Measurements from ENCODE around the gene GDF2.

GDF2 gene

DNA sequence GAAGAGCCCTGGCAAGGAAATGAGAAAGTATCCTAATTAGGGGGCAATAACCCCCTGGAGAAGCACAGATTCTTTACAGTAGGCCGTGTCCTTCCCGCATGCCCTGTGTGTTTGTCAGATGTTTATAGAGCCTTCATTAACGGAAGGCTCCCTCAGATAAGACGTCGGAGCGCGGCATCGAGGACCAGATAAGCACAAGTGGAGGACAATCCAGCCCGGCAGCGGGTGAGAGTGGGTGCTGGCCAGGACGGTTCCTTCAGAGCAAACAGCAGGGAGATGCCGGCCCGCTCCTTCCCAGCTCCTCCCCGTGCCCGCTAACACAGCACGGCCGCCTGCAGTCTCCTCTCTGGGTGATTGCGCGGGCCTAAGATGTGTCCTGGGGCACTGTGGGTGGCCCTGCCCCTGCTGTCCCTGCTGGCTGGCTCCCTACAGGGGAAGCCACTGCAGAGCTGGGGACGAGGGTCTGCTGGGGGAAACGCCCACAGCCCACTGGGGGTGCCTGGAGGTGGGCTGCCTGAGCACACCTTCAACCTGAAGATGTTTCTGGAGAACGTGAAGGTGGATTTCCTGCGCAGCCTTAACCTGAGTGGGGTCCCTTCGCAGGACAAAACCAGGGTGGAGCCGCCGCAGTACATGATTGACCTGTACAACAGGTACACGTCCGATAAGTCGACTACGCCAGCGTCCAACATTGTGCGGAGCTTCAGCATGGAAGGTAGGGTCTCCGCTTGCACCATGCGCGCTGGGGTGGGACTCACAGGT, at the start of gene GDF2:
TSS of gene GDF2 (plus strand) at position 155 of the 762 bp plus-strand sequence. CDS start at position 370, 215 bp downstream.
- DNase-seq = no peak

GRCh38 chr10:47276071-47276470, 46.2 kb upstream of the GDF2 start:
- no peak for DNase-seq

GRCh38 chr10:47276576-47277351, 45.5 kb upstream of the GDF2 start:
- no peak for DNase-seq

DNA sequence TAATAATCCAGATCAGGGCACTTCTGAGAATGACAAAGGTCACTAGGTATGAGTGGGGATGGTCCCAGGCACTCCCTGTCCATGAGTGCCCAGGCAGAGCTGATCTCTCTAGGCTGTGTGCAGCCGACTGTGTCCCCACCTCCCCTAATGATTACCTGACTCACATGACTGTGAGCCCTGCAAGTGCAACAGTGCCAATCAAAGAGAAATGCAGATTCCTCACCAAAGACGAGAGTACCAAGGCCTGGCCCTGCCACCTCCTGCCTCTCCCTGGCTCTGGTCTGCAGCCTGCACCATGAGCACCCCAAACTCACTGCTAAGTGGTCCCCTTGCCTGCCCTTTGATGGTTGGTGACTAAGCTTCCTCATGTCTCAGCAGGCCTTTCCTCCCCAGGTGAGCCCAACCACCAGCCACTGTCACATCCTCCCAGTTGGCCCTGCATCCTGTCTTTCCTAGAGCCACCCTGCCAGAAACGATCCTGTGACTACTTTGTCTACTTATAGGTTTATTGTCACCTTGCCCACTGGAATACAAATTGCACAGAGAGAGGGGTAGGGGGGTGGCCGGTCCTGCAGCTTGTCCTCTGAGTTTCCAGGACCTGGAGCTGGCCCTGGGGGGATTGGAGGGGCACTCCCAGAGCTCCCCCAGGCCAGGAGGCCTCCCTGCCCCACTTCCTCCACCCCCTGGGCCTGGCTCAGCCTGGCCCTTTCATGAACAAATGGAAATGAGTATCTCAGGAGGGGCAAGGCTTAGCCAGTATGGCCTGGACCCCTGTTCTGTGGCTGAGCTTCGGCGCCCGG, 44.7 kb upstream of the GDF2 start:
- DNase-seq = no peak

GRCh38 chr10:47278152-47278473, 44.1 kb upstream of the GDF2 start:
- DNase-seq = no peak

DNA sequence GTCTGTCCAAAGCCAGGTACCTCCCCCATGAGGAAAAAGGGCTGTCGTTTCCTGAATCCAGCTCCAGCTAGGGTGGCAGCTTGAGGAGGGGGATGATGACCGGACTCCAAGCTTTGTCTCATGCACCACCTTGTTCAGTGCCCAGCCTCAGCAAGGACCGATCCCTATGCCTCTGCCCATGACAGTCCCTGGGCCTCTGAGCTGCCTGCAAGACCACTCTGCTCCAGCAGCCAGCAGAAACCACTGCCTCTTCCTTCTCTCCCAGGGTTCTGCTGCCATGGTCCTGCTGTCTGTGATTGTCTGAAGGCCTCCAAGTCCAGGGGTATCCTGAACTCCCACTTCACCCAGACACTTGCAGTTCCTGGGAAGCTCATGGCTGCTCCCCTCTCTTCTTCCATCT, 43.5 kb upstream of the GDF2 start:
- no peak for DNase-seq

GRCh38 chr10:47279276-47279675, 43.0 kb upstream of the GDF2 start:
- DNase-seq = no peak

- no peak for DNase-seq
Observed at GRCh38 chr10:47282005-47282656, 40.1 kb upstream of the GDF2 start.

DNA sequence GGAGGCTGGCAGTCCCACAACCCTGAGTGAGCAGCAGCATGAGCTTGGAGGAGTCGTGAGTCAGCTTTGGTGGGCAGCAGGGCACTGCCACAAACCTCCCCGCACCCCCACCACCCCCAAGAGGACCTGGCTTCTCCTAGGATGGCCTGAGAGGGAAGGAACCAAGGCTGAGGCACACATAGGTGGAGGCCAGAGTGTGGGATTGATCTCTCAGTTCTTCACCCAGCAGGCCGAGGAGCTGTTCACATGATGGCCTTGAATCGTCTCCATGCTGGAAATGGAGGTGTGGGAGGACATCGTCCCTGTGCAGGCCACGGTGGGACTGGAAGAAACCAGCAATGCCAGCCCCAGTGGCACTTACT, 39.6 kb upstream of the GDF2 start:
- no peak for DNase-seq

DNA sequence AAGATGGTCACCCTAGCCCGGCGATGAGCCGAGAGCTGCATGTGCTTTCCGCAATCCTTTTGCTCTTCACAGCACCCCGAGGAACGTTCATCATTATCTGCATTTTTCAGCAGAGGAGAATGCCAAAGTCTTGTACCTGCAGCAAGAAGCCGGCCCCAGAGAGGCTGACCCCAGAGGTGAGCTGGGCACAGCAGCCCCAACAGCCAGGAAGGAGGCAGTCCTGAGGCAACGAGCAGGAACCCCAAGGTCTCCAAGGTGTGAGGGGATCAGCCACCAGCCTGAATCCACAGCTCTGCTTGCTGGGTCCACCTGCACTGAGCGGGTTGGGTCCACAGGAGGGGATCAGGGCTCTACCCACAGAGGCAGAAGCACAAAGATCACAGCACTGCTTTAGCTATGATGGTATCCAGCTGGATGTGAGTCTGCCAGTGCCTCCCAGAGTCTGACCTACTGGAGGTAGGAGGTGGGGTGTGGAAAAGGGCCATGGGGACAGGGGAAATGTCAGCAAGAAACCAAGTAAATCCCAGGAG, 39.1 kb upstream of the GDF2 start:
- no peak for DNase-seq

DNA sequence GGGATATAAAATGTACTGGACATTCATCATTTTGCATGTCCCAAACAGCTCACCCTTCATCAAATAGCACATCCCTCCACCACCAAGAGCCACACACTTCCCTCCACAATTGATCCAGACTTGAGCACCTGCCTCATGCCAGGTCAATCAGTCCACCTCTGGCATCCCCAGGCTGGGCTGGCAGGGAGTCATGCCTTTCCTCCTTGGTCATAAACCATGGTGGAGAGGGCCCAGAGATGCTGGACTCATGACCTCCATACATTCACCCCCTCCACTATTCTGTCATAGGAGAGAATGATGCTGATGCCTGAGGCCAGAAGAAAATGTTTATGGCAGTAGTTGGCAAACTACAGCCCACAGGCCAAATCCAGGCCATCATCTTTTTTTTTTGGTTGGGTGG, 38.4 kb upstream of the GDF2 start:
- DNase-seq = no peak

DNA sequence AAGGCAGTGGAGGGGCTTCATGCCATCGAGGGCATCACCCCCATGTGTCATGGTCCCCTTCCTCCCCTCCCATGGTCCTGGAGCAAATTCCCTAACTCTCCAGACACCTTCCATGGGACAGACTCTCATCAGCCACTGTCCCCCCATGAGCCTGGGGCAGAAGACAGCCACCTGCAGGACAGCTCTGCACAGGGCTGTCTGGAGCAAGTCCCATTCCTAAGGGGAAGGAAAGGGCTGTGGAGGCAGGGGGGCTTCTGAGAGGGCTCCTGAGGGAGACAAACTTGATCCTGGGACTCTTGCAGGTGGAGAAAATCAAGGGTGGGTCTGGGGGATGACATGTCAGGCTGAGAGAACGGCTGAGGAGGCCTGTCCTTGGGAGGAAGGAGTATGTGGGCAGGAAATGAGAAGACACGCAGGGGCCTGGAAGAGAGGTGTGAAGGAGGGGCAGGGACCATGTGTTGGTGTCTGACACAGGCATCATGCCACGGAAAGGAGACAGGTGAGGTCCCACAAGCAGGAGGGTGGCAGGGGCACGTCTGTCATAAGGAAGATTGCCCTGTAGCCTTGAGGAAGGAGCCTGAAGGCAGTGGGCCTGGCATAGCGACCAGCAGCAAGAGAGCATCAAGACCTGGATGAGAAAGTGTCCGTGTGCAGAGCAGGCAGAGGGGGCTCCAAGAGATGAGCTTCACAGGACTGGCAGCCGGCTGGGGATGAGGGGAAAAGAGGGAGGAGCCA, 36.7 kb upstream of the GDF2 start:
- DNase-seq = no peak

- no peak for DNase-seq
Observed at GRCh38 chr10:47286116-47286505, 36.1 kb upstream of the GDF2 start.

DNA sequence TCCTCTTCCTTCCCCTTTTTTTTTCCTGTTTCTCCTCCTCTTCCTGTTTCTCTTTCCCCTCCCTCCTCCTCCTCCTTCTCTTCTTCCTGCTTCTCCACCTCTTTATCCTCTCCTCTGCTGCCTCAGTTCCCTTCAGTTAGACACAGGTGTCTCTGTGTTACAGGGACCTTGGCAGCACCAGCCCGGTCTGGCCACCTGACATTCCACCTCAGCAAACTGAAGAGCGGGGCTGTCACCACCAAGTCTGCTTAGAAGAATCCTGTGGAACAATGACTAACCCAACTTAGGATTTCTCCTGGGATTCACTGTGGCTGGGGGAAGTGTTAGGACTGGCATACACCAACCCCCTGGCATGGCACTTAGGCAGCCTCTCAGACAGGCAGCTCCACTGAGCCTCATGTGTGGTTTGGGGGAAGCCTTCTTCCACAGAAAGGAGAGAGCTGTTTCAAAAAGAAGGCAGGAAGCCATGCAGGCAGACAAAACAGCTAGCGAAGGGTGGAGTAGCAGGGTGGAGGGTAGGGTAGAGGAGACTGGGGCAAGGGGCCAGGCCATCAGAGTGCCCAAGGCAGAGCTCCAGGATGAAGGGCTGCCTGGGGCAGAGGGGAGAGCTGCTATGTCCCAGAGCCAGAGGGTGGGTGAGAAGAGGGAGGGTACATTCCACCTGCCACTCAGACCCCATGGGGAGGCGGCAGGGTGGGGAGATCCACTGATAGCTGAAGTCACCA, 35.5 kb upstream of the GDF2 start:
- no peak for DNase-seq

DNA sequence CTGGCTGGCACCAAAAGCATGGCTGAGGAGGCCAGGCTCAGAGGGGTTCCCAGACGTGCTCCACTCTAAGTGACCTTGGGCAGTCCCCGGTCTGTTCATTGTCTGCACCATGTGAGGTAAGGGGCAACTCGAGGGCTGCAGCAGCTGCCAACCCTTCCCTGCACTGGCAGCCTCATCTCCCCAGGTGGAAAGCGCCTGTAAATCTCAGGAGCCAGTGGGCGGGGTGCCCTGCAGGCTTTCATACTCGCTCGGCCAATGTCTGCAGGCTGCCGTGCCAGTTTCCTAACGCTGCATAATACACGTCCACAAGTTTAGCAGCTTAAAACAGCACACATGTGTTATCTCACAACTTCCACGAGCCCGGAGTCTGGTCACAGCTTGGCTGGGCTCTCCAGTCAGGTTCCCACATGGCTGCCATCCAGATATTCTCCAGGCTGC, 34.9 kb upstream of the GDF2 start:
- DNase-seq = no peak

GRCh38 chr10:47287805-47288204, 34.4 kb upstream of the GDF2 start:
- DNase-seq = no peak

DNA sequence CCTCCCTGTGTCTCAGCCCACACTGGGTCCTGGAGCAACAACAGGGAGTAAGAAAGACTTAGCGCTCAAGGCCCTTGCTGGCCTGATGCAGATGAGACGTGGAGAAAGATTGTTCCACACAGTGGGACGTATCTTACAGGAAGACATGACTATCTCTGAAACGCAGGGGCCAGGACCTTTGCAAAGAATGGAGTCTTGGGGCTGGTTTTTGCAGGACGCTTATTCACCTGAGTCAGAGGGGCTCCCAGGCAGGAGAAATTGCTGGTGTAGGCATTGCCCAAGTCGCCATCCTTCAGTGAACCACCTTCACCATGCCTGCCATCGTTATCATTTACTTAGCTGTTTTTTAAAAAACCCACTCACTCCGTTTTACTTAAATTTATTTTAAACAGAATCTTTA, 34.0 kb upstream of the GDF2 start:
- DNase-seq = no peak

DNA sequence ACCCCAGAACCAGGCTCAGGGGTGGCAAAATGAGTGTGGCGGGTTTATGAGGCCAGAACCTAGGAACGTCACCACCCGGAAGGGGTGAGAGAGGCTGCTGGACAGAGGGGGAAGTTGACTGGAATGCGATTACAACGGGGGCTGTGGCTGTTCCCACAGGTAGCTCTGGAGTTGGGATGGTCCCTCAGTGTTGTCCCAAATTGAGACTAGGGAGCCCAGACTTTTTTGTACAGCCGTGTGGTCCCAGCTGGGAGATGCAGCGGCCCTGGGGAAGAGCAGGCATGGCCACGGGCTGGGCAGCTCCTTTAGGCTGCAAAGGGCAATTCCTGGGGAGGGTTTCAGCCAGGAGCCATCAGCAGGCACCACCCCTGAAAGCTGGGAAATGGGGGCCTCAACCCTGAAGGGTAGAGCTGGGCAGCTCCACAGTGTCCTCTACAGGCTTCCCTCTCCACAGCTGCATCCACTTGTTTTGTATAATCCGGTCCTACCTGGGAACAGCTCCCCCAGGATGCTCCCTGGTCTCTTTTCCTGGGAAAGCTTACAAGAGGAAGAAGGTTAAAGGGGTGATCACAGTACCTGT, 33.2 kb upstream of the GDF2 start:
- DNase-seq = no peak

DNA sequence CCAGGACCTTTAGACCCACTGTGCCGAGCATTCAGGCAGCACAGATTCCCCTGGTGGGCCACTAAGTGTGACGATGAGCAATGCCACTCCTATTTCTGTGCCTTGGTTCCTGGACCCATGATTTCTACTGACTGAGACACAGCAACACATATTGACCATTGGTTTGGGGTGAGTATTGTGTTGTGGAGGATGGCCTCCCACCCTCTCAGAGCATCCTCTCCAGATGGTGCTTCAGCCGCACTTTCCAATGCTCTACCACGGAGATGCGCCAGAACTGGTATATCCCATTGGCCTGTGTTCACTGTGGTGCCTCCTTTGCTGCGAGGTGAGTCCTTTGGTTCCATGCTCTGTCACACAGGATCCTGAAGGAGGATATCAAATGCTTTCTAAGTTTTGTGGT, 32.3 kb upstream of the GDF2 start:
- no peak for DNase-seq

GRCh38 chr10:47290338-47290737, 31.9 kb upstream of the GDF2 start:
- no peak for DNase-seq

DNA sequence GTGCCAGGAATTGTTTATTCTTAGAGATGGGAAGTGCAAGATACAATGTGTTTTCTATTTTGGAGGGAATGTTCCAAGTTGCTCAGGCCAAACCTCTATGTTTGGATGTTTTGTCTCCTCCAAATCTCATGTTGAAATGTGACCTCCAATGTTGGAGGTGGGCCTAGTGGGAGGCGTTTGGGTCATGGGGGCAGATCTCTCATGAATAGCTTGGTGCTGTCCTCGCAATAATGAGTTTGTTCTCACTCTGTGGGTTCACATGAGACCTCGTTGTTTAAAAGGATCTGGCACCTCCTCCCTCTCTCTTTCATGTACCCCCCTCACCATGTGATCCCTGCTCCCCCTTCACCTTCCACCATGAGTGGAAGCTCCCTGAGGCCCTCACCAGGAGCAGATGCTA, 30.6 kb upstream of the GDF2 start:
- DNase-seq = no peak

Measured in stimulated activated CD4-positive, alpha-beta T cell treated with anti-CD3 and anti-CD28 coated beads, Interleukin-4, amount 100 ng/mL, for 1 hour (primary cell).